ELF-1 (cell line): Measurements from ENCODE around the gene C1QTNF4.

Experiments used
- DNase-seq: peaks from one replicate; pipeline ENCODE4 v3.0.0-alpha.2; 2016; ENCODE audit warnings: low read depth, low spot score

Gene C1QTNF4

DNA sequence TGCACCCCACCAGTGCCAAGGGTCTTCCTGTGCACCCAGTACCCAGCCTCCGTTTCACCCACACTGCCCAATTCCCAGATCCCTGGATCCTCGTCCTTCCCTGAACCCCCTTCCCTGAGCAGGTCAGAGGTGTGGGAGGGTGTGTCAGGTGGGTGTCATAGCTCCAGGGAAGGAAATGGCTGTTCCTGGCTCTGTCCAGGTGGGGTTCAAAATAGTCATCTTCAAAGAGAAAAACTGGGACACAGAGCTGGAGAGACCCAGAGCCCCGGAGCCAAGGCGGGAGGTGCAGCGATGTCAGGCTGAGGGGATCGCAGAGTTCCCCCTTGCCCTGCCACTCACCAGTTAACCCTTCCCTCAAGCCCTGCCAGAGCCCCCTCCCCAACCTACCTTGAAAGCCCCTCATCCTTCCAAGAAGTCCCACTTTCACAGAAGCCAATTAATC, 698 bp downstream of the C1QTNF4 start:
- DNase-seq, result no peak

DNA sequence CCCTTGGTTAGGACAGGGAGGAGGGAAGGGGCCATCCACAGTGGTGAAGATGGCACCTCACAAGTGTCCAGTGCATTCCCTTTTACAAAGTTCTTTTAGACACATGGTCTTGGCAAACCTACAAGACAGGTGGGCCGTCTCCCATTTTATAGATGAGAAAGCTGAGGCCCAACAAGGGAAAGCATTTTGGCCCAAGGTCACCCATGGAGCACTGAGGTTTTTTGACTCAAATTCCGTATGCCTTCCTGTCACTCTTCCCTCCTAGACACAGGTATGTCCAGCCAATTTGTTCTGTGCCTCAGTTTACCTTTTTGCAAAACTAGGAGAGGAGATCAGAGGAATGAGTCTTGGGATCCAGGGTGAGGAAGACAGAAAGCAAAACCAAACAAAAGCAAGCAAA, 1.2 kb downstream of the C1QTNF4 start:
- no peak for DNase-seq

DNA sequence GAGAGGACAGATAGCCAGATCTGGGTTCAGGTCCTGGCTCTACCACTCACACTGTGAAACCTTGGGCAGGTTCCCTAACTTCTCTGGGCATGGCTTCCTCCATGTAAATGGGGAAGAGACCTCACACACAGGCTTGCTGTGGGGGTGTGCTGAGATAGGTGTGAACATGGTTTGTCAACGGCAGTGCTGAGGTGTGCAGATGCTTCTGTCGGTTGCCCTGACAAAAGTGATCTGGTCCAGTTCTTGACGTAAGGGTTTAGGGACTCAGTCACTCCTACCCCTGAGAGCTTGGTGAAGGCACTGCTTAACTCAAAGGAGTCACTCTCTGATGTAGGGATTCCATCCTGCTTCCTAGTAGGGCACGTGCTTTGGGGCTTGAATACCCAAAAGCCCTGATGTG, 2.0 kb downstream of the C1QTNF4 start:
- no peak for DNase-seq

DNA sequence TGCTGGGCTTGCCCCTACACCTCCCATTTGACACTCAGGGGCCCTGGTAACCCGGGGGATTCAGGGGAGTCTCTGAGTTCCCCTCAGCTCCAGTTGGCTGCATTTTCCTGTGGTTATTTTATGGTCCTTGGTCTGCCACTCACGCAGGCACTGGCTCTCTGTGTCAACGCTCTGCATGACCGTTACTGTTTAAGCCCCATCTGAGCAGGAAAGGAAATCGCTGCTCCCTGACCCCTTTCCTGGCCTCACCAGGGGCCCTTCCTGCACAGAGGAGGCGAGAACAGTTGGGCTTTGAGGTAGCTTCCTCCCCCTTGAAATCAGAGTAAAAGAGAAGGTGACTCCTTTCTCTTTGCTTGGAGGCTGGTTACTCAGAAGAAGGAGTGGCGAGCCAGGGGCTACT, 2.4 kb downstream of the C1QTNF4 start:
- peak; percentile 53 for DNase-seq

DNA sequence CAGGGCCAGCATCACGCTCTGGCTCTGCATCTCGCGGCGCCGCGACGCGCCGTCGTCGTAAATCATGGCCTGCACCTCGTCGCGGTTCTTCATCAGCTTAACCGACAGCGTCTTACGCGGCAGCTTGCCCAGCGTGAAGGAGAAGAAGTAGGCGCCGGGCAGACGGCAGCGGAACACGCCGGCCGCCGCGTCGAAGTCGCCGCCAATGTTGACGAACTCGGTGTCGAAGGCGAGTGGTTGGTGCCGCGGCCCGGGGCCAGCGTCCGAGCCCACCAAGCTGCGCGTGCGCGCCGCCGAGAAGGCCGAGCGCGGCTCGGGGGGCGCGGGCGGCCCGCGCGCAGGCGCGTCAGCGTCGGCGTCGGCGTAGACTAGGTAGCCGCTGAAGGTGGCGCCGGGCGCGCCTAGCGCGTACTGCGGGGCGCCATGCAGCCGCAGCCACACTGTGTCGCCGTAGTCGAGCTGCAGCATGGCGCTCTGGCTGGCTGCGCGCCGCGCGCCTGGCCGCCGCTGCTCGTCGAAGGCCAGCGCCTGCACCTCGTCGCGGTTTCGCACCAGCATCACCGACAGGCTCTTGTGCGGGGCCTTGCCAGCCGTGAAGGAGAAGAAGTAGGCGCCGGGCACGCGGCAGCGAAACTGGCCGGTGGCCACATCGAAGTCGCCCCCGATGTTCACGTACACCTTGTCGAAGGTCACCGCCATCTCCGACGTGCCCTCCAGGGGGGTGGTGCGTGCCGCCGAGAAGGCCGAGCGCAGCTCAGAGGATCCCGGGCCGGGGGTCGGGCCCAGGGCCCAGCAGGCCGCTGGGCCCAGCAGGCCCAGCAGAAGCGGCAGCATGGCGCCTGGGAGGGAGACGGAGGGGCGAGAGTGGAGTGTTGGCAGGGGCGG, 4.0 kb downstream of the C1QTNF4 start:
- DNase-seq, result peak; percentile 70

DNA sequence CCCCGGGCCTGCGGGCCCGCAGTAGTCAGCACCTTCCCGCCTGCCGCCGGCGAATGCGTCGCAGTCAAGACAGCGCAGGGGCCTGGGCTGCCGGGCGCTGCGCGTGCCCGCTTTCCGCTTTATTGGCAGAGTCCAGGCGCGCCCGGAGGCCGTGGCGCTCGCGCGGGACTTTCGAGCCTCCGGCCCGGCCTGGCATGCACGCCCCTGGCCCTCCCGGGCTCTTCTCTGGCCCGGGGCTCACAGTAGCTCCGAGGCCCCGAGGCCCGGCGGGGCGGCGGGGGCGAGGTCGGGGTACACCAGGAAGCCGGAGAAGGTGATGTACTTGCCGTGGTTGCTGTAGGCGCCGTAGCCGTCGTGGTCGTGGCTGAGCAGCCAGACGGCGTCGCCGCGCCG, 4.6 kb downstream of the C1QTNF4 start:
- no peak for DNase-seq

DNA sequence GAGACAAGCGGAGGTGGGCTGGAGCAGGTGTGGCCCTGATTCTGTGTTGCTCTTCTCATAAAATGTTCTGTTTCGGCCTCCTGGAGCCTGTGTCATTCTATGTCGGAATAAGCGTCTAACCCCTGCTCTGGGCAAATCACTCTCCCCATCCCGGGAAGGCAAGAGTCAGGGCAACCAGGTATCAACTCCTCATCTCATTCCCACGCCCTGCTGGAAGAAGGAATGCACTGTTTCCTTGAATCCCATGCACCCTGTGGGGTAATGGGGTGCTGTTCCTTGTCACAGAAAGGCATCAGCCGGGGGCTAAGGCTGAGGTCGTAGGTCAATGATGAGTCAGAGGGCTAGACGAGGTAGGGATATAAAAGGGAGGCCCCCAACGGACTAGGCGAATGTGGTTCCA, 5.1 kb downstream of the C1QTNF4 start:
- no peak for DNase-seq

DNA sequence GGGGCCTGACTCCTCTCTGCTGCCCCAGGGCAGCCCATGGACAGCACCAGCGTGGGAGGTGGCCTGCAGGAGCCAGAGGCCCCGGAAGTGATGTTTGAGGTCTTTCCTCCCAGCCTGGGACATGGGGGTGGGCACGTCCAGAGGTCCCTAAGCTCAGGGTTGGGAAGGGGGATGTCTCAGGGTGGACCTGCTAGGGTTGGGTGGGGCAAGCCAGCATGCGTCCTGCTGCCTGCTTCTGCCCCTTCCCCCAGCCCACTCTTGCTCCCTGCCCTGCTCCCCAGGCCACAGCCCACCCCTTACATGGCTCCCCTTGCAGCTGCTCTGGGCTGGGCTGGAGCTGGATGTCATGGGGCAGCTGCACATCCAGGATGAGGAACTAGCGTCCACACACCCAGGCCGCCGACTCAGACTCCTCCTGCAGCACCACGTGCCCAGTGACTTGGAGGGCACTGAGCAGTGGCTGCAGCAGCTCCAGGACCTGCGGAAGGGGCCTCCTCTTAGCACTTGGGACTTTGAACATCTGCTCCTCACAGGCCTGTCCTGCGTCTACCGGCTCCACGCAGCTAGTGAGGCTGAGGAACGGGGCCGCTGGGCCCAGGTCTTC, 6.4 kb downstream of the C1QTNF4 start:
- DNase-seq, result no peak

DNA sequence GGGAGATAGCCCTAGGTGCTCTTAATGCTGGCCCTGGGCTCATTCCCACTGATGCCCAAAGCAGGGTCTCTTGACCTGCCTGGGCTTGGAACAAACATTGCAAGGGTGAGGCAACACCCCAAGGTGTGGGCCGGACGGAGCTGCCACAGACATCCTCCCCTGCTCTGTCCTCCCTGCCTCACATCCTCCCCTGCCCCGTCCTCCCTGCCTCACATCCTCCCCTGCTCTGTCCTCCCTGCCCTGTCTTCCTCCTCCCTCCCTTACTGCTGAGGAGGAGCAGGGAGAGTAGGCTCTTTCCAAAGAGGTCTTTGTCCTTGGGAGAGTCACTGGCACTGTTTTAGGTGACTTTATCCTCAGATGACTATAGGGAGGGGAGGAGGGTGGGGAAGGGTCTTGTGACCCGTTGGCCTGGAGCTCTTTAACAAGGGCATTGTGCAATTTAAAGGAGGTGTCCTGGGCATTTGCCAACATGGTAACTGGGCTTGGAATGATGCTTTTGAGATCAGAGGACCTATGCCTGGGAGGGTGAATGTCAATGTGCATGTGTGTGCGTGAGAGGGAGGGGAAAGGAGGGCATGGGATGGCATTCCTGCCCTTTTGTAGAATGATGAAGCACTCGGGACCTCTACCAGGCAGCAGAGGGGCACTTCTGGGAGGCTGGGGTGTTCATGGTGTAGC, 7.0 kb downstream of the C1QTNF4 start:
- no peak for DNase-seq

DNA sequence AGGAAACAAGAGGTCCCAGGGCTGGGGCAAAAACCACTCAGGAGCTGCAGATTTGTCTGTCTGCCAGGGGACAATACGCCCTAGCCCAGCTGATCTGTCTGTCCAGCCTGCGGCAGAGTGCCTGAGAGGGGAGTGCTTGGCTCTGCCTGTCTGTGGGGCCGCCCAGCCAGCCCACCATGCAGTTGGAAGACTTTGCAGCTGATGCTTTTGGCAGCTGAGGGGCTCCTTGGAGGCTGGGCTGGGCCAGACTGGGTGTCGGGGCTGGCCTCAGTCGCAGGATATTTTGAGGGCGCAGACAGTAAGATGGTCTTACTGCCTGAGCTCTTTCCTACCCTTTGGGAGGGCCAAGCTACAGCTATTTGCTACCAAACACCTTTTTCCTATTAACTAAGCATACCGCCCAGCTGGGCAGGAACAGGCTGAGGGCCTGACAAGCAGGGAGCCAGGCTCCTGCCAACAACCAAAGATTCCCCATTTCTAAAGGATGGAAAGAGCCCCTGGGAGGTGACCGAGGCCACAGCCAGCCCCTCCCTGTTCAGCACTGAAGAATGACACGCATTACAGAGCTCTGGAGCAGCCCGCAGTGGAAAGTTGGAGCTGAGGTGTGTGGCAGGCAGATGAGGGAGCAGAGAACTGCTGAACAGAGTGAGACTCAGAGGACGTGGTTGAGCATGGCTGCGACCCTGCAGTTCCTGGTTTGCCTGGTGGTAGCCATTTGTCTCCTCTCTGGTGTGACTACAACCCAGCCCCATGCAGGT, 7.9 kb downstream of the C1QTNF4 start, which contains the start of gene FAM180B:
TSS of gene FAM180B (plus strand) at position 581 of the 758 bp plus-strand sequence. CDS start at position 672, 91 bp downstream.
- DNase-seq, result no peak

DNA sequence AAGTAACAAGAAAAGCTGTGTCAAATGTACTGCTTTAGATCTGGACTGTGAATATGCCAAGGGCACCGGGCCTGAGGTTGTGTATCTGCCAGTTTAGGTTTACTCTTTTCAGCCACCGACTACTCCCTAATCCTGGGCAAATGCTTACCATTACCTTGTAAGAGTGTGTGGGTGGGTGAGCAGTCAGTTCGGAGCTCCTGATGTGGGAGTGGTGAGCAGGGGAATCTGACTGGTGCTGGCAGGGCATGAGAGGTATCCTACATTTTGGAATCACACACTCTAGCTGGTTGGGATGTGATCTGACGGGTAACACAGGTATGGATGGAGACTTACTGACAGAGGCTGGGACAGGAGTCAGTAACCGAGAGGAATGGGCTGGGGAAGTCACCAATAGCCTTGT, 10.4 kb downstream of the C1QTNF4 start:
- no peak for DNase-seq

DNA sequence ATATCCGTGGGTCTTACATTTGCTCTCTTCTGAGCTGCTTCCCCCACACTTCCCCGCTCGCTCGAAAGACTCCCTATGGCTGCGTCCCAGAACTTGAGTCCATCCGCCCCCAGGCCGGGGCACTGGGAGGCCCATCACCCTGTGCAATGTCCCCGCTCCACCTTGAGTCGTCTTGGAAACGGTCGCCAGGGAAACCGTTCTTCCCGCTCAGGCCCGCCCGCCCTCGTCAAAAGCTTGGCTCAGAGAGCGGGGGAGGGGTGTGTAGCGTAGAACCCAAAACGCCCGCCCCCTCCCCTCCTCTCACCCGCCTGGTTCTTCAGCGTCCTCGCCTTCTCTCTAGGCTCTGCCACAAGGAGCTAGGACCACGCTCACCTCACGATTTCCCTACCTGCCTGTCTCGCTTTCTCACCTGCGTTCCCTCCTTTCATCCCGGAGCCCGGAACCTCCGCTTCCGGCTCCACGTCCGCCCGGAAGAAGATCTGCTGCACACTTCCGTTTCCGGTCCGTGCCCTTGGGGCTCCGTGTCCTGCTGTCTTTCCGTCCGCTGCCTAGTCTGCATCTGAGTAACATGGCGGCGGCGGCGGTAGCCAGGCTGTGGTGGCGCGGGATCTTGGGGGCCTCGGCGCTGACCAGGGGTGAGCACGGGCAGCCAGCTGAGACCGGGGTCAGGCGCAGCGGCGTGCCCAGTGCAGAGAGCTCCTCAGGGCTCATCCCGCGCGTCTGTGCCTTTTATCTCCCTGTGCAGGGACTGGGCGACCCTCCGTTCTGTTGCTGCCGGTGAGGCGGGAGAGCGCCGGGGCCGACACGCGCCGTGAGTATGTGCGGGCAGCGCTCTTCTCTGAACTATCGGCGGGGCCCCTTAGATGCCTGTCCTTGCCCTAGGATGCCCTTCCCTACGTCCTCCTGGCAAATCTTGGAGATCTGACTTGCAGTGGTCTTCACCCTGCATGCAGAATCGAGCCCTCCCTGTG, 15.4 kb downstream of the C1QTNF4 start, which contains the start of the genes KBTBD4 and NDUFS3:
TSS of gene KBTBD4 (minus strand) at position 447 of the 971 bp plus-strand sequence. CDS start at position 428, 19 bp downstream.
TSS of gene NDUFS3 (plus strand) at position 551 of the 971 bp plus-strand sequence. CDS start at position 569, 18 bp downstream.
- DNase-seq, result peak; percentile 96

DNA sequence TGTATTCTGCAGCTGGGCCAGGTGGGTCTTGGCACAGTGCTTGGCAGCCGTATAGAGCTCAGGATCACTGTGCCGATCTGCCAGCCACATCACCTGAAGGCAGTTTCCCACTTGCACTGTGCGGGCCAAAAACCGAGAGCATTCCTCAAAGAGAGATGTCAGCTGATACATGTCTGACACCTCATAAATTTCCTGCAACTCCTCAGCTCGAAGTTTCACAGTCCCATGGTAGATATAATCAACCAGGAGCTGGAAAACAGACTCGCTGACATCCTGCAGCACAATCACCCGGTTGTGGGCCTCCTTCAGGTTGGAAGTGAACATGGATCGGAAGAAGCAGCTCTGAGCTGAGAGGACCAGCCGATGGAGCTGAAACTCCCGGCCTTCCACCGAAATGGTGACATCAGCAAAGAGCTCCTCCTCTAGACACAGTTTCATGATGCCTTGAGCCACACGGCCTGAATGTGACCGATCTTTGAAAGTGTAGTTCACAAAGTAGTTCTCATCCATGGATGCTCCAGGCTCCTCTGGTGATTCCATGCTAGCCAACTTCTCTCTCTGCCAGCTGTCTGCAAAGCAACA, 16.7 kb downstream of the C1QTNF4 start:
- no peak for DNase-seq

DNA sequence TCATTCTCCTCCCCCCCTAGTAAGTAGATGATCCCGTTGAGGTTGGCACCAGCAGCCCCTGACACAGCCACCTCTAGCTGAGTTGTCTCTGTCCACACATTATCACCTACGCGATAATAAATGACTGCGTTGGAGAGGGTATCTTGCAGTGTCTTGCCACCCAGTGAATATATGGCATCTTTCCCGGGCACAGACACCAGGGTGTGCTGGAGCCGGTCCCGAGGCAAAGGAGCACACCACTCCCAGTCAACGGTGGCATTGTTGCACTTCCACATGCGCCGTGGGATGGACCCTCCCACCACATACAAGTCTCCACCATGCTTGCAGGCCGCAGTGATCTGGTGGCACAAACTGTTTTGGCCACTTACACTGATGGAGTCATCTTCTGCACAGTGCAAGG, 20.9 kb downstream of the C1QTNF4 start:
- no peak for DNase-seq

DNA sequence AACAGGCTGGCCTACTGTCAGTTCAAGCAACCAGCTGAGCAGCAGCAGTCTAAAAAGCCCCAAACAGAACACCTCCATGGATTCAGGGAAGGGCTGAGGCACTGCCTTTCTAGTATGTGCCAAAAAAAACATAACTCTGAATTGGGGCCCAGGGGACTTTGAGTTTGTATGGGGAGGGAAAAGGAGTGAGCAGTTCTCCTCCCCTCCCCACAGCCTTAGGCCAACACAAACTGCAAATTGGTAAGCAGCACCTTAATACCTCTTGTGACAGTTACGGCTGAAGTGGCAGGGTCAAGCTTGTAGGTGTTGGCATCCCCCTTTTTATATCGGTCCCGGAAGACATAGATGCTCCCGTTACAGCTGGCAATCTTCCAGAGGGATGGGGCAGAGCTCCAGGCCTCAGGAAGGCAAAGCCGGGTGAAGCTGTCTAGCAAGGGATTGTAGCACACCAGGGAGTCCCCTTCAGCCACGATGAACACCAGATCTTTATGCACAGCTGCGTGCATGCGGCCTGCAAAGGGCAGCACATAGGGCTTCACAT, 21.4 kb downstream of the C1QTNF4 start:
- no peak for DNase-seq

DNA sequence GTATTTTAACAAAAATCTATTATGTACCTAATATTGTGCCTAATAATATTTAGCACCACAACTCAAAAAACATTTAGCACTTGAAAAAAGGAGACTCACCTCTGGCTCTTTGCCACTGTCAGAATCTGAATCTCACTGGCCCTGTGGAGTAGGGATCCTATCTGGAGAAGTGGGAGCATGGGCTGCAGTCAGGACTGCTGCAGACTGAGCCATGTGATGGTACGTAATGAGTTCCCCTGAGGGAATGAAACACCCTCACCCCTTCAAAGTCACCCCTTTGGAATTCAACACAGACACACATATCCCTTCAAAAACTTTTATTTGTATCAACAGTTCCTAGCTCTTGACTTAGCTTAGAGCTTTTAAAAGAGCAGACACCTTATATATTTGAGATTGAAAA, 22.3 kb downstream of the C1QTNF4 start:
- no peak for DNase-seq

DNA sequence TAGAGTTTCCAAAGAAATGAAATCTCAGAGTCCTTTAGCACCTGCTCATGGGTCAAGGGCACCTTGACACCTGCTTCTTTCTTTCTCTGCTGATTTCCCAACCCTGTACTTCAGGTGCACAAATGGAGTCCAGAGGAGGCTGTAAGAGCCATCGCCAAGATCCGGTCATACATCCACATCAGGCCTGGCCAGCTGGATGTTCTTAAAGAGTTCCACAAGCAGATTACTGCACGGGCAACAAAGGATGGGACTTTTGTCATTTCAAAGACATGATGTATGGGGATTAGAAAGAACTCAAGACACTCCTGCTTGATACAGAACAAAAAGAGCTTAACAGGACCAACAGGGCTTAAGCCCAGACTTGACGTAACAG, 22.9 kb downstream of the C1QTNF4 start:
- DNase-seq, result no peak

DNA sequence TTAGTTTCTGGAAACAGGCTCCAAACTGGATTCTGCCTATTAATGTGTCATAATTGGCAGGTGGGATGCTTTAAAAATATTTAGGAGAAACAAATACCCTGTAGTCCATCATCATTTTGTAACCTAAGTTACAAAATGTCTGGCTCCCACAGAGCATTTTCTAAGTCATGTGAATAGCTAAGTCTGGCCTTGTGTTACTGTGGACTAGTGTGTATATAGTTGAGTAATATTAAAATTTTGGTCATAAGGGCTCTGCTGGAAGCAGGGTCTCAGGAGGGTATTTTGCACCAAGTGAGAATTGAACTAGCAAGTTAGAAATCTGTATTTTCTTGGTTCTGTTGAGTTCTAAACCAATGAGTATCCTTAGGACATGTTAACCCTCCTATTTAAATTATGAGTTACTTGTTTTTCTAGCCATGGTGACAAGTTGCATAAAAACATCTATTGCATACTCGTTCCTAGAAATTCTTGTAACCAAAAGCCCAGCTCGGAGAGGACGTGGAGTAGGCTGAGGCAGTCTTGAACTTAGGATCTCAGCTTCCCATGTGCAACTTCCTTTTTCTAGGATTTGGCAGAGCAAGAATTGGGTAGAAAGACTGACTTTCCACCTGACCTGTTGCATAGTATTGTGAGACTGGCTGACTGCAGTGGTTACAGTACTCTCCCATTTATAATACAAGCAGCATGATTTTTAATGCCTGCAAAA, 23.4 kb downstream of the C1QTNF4 start:
- no peak for DNase-seq

DNA sequence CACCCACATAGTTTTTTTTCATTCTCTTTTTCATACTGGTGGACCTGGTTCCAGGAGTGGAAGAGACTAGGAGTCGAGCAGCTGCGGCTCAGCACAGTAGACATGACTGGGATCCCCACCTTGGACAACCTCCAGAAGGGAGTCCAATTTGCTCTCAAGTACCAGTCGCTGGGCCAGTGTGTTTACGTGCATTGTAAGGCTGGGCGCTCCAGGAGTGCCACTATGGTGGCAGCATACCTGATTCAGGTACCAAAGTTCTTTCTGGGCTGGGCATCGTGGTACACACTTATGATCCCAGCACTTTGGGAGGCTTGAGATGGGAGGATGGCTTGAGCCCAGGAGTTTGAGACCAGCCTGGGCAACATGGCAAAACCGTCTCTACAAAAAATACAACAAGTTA, 24.6 kb downstream of the C1QTNF4 start:
- DNase-seq, result no peak
